GM21367 (cell line): ENCODE results near the gene OLFML3.

ENCODE experiments used
- ATAC-seq: cut with Tn5 transposase; IDR thresholded peaks from one replicate; pipeline ENCODE4 v1.9.1; 2021; ENCODE audit not compliant: unreplicated experiment

OLFML3 gene, protein sequence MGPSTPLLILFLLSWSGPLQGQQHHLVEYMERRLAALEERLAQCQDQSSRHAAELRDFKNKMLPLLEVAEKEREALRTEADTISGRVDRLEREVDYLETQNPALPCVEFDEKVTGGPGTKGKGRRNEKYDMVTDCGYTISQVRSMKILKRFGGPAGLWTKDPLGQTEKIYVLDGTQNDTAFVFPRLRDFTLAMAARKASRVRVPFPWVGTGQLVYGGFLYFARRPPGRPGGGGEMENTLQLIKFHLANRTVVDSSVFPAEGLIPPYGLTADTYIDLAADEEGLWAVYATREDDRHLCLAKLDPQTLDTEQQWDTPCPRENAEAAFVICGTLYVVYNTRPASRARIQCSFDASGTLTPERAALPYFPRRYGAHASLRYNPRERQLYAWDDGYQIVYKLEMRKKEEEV

DNA sequence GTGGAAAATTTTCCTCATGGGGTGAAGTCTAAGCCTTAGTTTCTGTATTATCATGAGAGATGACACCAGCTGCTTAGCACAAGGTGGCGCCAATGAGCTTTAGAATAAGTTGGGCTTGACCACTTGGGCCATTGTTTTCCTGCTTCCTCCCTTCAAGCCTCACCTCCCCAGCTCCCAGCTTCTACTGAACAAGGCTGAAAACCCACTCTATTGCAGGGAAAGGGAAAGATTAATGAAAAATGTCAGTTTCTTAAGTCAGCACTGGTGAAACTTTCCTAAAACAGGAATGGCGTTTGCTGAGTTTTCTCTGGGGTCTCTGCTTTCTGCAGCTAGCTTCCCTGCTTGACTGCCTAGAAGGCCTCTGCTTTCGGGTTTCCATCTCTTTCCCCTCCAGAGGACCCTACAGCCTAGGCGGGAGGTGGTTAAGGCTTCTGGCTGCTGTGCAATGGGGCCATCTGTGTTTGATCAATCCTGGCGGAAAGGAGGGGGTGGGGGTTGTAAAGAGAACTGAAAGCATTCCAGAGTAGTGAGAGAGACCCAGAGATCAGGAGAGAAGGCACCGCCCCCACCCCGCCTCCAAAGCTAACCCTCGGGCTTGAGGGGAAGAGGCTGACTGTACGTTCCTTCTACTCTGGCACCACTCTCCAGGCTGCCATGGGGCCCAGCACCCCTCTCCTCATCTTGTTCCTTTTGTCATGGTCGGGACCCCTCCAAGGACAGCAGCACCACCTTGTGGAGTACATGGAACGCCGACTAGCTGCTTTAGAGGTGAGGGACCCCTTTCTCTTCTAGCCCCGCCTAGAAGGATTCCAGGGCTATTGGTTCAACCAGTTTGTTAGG is at the start of gene OLFML3:
Gene OLFML3 (plus strand): TSS at position 612 of the 840 bp plus-strand sequence. CDS start 43 bp downstream, at position 655.
- no peak for ATAC-seq

DNA sequence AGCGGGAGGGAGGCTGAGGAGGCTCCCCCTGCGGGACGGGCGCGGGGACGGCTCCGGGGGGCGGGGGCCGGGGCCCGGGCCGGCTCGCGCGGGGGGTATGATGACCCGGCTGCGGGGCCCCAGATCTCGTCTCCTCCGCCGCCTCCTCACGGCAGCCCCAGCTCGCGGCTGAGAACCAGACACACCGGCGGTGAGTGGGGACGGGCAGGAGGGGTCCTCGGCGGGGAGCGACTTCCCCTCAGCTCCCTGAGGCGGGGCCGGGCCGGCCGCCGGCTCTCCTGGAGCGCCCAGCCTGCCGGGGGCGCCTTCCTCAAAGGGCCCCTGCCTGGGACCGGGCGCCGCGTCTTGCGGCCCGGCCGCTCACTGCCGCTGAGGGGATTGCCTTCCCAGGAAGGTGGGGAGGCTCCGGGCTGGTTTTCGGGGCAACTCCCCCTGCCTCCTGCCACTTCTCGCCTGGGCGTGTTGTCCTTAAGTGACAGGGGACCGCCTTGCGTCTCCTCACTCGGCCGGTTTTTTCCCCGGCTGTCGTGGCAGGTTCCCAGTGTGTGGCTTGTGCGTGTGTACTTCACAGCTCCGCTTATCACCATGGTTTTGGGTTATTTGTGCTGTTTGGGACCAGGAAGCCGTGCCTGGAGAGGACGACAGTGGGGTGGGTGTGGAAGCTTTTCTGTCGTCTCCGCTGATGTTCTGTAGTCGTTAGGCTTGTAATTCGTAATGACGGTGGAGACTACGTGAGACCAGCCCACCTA is 49.4 kb upstream of the OLFML3 start:
- peak; percentile 23 for ATAC-seq

- ATAC-seq = peak; percentile 31
These were observed 48.6 kb upstream of the OLFML3 start for GRCh38 chr1:113930499-113931161.

DNA sequence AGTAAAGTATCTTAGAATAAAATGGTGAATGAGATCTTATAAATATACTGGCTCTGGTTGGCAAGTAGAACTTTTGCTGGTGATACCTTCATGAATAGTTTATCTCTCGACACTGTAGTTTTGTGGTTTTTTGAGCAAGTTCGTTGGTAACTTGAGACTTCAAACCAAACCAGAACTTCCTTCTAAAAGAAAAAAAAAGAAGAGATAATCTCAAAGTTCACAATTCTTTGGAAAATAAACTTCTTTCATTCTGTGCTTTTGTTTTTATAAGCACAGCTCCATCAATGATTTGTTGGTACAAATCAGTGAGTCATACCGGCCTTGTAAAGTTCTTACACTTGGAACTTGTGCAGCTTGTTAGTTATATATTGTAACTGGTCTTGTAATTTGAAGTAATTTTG is 47.8 kb upstream of the OLFML3 start:
- ATAC-seq = no peak

GRCh38 chr1:113934006-113934405 is 45.3 kb upstream of the OLFML3 start:
- no peak for ATAC-seq

DNA sequence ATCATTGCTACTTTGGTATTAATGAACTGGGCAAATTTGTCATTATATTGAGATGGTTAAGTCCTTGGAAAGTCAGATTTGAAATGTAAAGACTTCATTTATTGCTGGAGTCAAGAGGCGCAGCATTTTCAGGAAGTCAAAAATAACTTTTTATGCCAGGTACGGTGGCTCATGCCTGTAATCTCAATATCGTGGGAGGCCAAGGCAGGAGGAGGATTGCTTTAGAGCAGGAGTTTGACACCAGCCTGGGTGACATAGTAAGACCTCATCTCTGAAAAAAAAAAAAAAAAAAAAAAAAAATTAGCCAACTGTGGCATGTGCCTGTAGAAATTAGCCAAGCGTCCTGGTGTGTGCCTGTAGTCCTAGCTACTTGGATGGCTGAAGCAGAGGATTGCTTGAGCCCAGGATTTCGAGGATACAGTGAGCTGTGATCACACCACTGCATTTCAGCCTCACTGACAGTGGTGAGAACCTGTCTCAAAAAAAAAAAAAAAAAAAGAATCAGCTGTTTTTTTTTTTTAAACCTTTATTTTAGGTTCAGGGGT is 44.7 kb upstream of the OLFML3 start:
- ATAC-seq = no peak

DNA sequence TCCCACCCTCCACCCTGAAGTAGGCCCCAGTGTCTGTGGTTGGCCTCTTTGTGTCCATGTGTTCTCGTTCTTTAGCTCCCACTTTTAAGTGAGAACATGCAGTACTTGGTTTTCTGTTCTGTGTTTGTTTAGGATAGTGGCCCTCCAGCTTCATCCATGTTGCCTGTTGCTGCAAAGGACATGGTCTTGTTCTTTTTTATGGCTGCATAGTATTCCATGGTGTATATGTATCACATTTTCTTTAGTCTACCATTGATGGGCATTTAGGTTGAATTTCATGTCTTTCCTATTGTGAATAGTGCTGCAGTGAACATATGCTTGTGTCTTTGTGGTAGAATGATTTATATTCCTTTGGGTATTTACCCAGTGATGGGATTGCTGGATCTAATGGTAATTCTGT is 44.1 kb upstream of the OLFML3 start:
- no peak for ATAC-seq

GRCh38 chr1:113935970-113936369 is 43.3 kb upstream of the OLFML3 start:
- no peak for ATAC-seq

DNA sequence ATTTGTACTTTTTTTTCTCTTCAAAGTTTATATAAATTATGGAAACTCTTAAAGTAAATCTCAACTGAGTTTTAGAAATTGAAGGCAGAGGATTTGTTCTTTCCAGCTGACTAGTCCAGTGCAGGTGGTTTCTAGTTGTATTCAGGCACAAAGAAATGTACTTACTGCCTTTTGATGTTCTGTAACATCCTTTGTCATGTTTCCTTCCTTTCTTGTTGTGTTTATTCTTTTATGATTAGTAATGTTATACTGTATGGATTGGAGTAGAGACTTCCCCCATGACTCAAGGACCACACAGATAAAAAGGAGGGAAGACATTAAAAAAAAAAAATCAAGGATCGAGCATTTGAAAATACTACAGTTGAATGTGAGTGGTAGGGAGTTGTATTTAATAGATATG is 42.1 kb upstream of the OLFML3 start:
- no peak for ATAC-seq

GRCh38 chr1:113938192-113938591 is 41.1 kb upstream of the OLFML3 start:
- no peak for ATAC-seq

DNA sequence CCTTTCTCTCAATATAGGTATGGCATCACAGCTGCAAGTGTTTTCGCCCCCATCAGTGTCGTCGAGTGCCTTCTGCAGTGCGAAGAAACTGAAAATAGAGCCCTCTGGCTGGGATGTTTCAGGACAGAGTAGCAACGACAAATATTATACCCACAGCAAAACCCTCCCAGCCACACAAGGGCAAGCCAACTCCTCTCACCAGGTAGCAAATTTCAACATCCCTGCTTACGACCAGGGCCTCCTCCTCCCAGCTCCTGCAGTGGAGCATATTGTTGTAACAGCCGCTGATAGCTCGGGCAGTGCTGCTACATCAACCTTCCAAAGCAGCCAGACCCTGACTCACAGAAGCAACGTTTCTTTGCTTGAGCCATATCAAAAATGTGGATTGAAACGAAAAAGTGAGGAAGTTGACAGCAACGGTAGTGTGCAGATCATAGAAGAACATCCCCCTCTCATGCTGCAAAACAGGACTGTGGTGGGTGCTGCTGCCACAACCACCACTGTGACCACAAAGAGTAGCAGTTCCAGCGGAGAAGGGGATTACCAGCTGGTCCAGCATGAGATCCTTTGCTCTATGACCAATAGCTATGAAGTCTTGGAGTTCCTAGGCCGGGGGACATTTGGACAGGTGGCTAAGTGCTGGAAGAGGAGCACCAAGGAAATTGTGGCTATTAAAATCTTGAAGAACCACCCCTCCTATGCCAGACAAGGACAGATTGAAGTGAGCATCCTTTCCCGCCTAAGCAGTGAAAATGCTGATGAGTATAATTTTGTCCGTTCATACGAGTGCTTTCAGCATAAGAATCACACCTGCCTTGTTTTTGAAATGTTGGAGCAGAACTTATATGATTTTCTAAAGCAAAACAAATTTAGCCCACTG is 38.7 kb upstream of the OLFML3 start:
- no peak for ATAC-seq

GRCh38 chr1:113941245-113941559 is 38.1 kb upstream of the OLFML3 start:
- ATAC-seq = no peak

- no peak for ATAC-seq
These were observed 36.7 kb upstream of the OLFML3 start for GRCh38 chr1:113942527-113942926.

DNA sequence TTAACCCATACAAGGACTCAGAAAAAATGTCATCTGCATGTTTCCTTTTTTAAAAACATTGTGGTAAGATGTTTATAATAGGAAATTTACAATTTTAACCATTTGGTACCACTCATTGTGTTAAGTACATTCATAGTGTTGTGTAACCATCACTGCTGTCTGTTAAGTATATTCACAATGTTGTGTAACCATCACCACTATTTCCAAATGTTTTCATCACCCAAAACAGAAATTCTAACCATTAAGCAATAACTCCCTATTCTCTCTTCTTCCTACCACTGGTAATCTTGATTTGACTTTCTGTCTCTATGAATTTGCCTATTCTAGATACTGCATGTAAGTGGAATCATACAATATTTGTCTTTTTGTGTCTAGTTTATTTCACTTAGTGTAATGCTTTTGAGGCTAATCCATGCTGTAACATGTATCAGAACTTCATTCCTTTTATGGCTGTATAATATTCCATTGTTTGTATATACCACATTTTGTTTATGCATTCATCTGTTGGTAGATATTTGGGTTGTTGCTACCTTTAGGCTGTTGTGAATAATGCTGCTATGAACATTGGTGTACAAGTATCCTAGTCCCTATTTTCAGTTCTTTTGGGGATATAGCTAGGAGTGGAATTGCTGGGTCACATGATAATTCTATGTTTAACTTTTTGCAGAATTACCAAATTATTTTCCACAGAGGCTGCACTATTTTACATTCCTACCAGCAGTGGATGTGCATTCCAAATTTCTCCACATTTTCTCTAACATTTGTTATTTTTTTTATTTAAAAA is 36.1 kb upstream of the OLFML3 start:
- no peak for ATAC-seq

GRCh38 chr1:113945329-113945728 is 33.9 kb upstream of the OLFML3 start:
- no peak for ATAC-seq

DNA sequence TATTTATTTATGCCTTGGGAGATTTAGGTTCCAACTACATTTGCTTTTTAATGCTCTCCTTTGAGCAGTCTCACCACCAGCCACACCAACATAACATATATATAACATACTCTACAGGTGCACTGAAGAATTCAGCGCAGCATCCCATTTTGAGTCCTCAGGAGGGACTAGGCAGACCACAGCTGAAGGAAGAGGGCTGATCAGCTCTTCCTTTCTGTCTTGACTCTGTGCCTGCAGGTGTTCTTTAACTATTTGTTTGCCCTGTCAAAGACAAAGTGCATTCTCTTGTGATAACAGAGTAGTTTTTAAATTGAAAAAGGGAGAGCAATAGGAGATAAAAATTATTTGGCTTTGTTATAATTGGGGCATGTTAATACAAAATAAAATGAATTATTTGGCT is 33.2 kb upstream of the OLFML3 start:
- ATAC-seq = no peak

DNA sequence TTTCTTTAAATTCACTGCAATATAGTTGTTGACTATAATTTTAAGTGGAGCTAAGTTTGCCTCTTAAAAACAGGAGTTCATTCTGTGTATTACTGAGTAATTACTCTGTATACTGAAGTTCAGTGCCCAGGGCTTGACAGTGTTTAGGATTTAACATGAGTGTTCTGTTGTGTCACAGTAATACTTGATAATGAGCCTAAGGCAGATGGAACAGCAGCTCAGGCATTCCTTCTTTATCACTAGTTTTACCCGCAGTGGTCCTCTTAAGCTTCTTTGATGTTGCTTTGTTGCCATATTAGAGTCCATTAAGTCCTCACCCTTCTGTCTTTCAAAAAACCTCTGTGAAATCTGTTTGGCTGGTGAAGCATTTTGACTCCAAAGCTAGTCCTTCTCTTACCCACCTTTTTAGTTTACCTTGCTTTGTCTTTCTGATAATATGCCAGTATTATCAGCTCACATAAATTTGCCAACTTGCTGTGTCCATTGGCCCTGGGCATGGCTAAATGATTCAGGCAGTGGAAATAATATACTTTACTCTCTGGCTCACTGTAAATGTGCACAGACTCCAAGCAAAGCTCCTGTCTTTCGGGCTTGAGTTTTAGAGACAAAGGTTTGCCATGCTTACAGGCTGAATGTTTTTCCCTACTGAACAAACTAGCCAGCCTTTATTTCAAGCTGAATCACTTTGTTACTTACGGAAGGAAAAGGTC is 32.4 kb upstream of the OLFML3 start:
- ATAC-seq = no peak

GRCh38 chr1:113947388-113948107 is 31.7 kb upstream of the OLFML3 start:
- ATAC-seq = no peak
